GM12872 (cell line): Measurements from ENCODE around the gene ELMO2.

Experiments
- TF ChIP-seq, protein P1 (sequence below): IDR thresholded peaks from 3 replicates; pipeline ENCODE4 v1.5.1; 2011; ENCODE audit warnings: low read depth, mild to moderate bottlenecking, low read length, moderate library complexity; ENCODE audit not compliant: insufficient read depth

Gene ELMO2

DNA sequence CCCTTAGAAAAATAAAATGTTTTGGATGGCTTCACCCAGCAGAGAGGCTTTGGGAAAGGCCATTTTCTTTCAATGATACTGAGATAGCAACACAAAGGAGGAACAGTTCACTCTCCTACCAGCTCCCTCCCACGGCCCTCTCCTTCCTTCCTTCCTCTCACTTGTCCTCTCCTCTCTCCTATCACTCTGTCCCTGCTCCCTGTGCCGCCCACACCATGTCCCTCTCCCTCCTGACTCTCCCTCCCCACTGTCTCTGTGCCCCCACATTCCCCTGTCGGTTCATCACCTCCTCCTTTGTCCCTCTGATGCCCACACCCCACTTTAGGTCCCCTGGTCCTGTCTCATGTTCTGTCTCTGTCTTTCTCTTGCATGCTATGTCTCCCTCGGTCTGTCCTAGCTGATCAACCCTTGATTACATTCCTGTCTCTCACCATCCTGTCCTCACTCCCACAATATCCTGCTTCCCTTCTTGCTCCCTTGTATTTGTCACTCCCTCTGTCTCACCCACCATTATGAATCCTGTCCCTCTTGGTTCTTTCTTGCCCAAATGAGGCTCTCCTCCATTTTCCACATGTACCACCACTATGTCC lies 30.1 kb downstream of the ELMO2 start:
- TF ChIP-seq, protein P1, sequence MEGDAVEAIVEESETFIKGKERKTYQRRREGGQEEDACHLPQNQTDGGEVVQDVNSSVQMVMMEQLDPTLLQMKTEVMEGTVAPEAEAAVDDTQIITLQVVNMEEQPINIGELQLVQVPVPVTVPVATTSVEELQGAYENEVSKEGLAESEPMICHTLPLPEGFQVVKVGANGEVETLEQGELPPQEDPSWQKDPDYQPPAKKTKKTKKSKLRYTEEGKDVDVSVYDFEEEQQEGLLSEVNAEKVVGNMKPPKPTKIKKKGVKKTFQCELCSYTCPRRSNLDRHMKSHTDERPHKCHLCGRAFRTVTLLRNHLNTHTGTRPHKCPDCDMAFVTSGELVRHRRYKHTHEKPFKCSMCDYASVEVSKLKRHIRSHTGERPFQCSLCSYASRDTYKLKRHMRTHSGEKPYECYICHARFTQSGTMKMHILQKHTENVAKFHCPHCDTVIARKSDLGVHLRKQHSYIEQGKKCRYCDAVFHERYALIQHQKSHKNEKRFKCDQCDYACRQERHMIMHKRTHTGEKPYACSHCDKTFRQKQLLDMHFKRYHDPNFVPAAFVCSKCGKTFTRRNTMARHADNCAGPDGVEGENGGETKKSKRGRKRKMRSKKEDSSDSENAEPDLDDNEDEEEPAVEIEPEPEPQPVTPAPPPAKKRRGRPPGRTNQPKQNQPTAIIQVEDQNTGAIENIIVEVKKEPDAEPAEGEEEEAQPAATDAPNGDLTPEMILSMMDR, result no peak

DNA sequence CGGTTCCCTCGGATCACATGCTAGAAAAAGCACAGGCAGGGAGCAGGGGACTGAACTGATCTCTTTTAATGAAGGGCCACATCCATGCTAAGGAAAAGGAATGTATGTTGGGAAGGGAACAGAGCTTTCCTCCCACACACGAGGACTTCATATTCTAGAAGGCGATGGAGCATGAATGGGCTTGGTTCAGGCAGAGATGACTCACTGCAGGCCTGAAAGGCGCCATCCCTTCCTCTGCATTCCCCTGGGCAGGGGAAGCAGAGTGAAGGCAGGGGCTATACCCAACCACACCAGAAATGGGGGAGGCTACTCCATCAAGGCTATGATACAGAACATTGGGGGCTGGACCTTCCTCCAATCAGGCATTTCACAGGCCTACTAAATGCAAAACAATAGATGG lies 30.6 kb downstream of the ELMO2 start:
- TF ChIP-seq, protein P1, result no peak

DNA sequence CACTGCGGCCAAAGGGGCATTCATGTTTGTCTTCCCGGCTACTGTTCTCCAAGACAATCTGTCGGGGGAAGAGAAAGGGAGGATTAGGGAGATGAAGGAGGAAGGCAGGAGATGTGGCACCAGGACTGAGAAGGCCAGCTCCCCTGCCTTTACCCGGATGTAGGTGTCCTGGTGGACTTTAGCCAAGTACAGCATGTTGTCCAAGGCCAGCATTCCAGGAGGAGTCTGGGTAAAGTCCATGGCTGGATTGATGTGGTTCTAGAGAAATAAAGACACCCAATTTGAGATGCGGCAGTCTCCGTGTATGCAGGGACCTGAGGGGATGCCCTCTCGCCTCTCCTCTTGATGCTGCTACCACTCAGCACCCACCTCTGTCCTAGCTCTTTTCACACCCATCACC lies 32.0 kb downstream of the ELMO2 start:
- TF ChIP-seq, protein P1, result no peak

DNA sequence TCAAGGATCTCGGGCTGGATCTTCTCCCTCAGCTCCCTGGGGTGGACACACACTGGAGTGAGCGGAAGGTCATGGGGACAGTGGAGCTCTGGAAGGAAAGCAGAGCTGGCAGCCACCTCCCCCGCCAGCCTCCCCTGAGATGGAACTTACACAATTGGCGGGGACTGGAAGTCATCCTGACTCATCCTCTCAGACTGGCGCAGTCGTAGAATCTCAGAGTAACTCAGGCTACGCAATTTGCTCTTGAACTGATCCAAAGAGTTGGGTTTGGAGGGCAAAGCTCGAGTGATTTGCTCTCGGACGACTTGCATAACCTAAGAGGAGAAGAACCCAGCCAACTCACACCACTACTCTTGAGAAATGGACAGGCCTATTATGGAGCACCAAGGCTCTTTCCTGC lies 34.8 kb downstream of the ELMO2 start:
- TF ChIP-seq, protein P1, result no peak

DNA sequence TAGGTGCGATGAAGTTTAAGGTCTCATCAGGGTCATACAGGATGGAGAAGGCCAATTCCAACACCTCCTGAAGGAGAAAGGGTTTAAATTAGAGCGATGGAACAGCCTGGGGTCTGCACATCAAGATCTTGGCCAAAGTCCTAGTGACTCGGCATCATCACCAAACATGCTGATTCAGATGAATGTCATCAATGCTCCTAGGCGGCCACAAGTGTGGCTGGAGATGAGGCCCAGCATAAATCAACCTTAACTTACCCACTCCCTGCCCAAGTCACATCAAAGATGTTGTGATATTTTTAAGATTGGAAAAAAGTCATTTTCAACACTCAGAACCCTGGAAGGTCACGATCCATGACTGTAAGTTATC lies 37.5 kb downstream of the ELMO2 start:
- TF ChIP-seq, protein P1, result no peak

DNA sequence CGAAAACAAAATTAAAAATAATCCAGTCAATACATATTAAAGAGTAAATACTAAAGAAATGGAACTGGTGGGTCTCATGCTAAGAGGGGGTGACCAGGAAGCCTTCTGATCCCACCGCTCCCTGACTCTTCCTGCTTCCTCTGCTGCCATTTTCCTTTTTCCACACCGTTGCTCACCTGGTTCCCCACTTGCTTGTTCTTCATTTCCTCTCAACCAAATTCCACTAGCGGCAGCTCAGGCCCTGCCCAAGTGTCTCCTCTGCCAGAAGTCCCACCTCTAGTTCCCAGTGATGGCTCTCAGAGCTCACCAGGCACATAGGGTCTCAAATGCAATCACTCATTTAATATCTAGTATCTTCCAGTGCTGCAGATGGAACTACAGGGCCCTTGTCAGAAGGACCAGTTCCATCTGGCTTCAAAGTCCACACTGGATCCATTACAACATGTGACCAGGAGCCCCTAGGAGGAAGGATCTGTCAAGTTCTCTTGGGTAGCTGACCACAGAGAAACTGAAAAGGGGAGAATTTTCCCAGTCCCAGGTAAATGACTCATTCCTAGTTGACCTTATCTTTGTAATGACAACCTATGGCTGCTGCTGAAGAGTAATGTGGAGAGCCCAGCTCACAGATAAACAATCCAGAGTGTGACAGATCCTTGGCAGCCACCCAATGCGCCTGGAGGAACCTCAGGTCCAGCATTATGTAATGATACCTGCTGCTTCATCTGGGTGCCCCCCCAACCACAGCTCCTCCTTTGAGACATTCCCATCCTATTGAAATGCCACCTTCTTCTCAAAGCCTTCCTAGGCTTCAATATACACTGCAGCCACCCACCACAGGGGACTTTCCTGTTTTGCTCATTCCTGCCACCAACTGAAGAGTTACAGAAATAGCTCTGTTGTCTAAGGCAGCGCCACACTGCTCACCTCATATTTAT lies 38.2 kb downstream of the ELMO2 start:
- TF ChIP-seq, protein P1, result no peak

DNA sequence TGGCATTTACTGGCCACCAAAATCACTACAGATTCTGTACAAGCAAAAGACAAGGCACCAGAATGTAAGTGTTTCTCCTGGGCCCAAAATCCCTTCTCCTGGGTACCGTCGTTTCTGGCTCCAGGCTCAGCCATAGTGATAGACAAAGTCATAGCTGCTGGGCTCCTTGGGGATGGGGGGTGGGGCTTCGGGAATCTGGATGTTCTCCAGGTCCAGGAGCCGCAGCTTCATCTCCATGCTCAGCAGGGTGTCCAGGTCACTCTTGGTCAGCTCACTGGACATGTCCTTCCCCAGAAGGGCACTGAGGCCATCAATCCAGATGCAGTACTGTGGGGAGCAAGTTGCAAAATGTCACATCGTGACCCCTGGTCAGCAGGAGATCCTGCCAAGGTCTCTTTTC lies 39.2 kb downstream of the ELMO2 start:
- TF ChIP-seq, protein P1, result no peak
